ENCODE data around the gene INPP5A. TPM values are rescaled to one million over a fixed set of nuclear protein-coding genes. Genes with fewer than 3 reads are reported as not detected.
"Not testable (repeated sequence)": the region's sequence is repeated elsewhere in the genome, so short reads cannot be mapped to it uniquely, and the experiment has no call there.

The INPP5A gene
- total RNA-seq, 1 experiment from 2014 or later = 22.6 TPM

DNA sequence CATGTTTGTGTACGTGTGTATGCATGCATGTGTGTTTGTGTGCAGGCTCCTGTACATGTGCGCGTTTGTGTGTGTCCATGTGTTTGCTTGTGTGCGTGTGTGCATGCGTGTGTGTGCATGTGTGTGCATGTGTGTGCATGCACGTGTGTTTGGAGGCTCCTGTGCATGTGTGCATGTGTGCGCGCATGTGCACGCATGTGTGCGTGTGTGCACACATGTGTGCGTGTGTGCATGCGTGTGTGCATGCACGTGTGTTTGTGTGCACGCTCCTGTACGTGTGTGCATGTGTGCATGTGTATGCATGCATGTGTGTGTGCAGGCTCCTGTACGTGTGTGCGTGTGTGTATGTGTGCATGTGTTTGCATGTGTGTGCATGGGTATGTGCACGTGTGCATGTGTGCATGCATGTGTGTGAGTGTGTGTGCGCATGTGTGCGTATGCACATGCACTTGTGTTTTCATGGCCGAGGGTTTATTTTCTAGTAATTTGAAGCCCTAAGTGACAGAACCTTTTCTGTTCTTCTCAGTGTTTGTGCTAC lies 59.2 kb downstream of the INPP5A start:
- Histone ChIP-seq H3K79me2 (ENCODE audit: low read length) (peaks cover 77% of the 10 kb centered on the region), H3K4me1 (ENCODE audit: insufficient read depth, low read length) (peaks cover 20% of the 10 kb centered on the region), H3K27ac (ENCODE audit: low read length) (no peak overlapping the region), H2AFZ (ENCODE audit: low read length) (no peak overlapping the region), H3F3A (ENCODE audit: low read length, unreplicated experiment) (no peaks in the 10 kb centered on the region), H3K9me2 (replicated peaks; ENCODE audit: low read length) (no peaks in the 10 kb centered on the region), H3K4me3 (ENCODE audit: low read length) (no peak overlapping the region), H3K36me3 (ENCODE audit: low read depth, low read length) (peaks cover 8% of the 10 kb centered on the region; the same call in 1 of the 2 replicates), H3K4me2 (ENCODE audit: low read length) (no peak overlapping the region), H4K20me1 (ENCODE audit: low read length) (no peaks in the 10 kb centered on the region), H3K27me3 (ENCODE audit: low read length) (no peaks in the 10 kb centered on the region), H3K9me3 (ENCODE audit: low read length) (no peaks in the 10 kb centered on the region), H3K9ac (ENCODE audit: low read length) (no peak overlapping the region)
- intact Hi-C loops (cut with micrococcal nuclease) = no loop called here
- no TSS peak for BruUV-seq (replicated peaks)
- ChIA-PET POLR2A (ENCODE audit: unreplicated experiment) (no interaction called here), CTCF (no interaction called here)
- ATAC-seq (no peak), DNase-seq (no peak)
- TF ChIP-seq EZH2phosphoT487 (IDR thresholded peaks at IDR 0.05; ENCODE audit: borderline replicate concordance, low read length) = no peak
- no peak for TF ChIP-seq EZH2 (IDR thresholded peaks at IDR 0.05; ENCODE audit: low read length, unreplicated experiment)
- TF ChIP-seq, protein P1, sequence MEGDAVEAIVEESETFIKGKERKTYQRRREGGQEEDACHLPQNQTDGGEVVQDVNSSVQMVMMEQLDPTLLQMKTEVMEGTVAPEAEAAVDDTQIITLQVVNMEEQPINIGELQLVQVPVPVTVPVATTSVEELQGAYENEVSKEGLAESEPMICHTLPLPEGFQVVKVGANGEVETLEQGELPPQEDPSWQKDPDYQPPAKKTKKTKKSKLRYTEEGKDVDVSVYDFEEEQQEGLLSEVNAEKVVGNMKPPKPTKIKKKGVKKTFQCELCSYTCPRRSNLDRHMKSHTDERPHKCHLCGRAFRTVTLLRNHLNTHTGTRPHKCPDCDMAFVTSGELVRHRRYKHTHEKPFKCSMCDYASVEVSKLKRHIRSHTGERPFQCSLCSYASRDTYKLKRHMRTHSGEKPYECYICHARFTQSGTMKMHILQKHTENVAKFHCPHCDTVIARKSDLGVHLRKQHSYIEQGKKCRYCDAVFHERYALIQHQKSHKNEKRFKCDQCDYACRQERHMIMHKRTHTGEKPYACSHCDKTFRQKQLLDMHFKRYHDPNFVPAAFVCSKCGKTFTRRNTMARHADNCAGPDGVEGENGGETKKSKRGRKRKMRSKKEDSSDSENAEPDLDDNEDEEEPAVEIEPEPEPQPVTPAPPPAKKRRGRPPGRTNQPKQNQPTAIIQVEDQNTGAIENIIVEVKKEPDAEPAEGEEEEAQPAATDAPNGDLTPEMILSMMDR (conservative IDR thresholded peaks at IDR 0.05; ENCODE audit: low read depth, low read length) = no peak

DNA sequence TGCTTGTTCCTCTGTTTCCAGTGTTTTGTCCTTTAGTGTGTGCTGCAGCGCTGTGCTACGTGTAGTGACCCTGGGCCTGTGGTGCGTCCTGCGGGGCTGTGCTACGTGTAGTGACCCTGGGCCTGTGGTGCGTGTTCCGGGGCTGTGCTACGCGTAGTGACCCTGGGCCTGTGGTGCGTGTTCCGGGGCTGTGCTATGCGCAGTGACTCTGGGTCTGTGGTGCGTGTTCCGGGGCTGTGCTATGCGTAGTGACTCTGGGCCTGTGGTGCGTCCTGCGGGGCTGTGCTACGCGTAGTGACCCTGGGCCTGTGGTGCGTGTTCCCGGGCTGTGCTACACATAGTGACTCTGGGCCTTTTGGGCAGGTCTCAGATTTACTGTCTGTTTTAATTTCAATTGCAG lies 60.1 kb downstream of the INPP5A start:
- H3K4me3 ChIP-seq (ENCODE audit: low read length) = no peak overlapping the region
- no peaks in the 10 kb centered on the region for H3F3A ChIP-seq (ENCODE audit: low read length, unreplicated experiment)
- H3K9me2 ChIP-seq (replicated peaks; ENCODE audit: low read length) = no peaks in the 10 kb centered on the region
- intact Hi-C loops (cut with micrococcal nuclease) = no loop called here
- DNase-seq (no peak), ATAC-seq (no peak)
- no peak overlapping the region for H3K4me2 ChIP-seq (ENCODE audit: low read length)
- no peak overlapping the region for H3K9ac ChIP-seq (ENCODE audit: low read length)
- POLR2A ChIA-PET (ENCODE audit: unreplicated experiment) = no interaction called here
- BruUV-seq (replicated peaks) = no TSS peak
- H3K27ac ChIP-seq (ENCODE audit: low read length) = no peak overlapping the region
- TF ChIP-seq EZH2 (IDR thresholded peaks at IDR 0.05; ENCODE audit: low read length, unreplicated experiment) (no peak), EZH2phosphoT487 (IDR thresholded peaks at IDR 0.05; ENCODE audit: borderline replicate concordance, low read length) (no peak)
- TF ChIP-seq, protein P1 (conservative IDR thresholded peaks at IDR 0.05; ENCODE audit: low read depth, low read length) = no peak
- no peaks in the 10 kb centered on the region for H3K27me3 ChIP-seq (ENCODE audit: low read length)
- H4K20me1 ChIP-seq (ENCODE audit: low read length) = no peaks in the 10 kb centered on the region
- H3K4me1 ChIP-seq (ENCODE audit: insufficient read depth, low read length) = peaks cover 16% of the 10 kb centered on the region
- peaks cover 70% of the 10 kb centered on the region for H3K79me2 ChIP-seq (ENCODE audit: low read length)
- no peak overlapping the region for H2AFZ ChIP-seq (ENCODE audit: low read length)
- H3K9me3 ChIP-seq (ENCODE audit: low read length) = no peaks in the 10 kb centered on the region
- H3K36me3 ChIP-seq (ENCODE audit: low read depth, low read length) = peaks cover 8% of the 10 kb centered on the region; the same call in 1 of the 2 replicates
- CTCF ChIA-PET = no interaction called here

DNA sequence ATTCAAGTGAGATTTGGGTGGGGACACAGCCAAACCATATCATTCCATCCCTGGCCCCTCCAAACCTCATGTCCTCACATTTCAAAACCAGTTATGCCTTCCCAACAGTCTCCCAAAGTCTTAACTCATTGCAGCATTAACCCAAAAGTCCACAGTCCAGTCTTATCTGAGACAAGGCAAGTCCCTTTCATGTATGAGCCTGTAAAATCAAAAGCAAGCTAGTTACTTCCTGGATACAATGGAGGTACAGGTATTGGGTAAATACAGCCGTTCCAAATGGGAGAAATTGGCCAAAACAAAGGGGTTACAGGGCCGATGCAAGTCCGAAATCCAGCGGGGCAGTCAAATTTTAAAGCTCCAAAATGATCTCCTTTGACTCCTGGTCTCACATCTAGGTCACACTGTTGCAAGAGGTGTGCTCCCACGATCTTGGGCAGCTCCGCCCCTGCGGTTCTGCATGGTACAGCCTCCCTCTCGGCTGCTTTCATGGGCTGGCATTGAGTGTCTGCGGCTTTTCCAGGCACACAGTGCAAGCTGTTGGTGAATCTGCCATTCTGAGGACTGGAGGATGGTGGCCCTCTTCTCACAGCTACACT lies 61.5 kb downstream of the INPP5A start:
- H2AFZ ChIP-seq (ENCODE audit: low read length); H3K4me1 ChIP-seq (ENCODE audit: insufficient read depth, low read length); H3F3A ChIP-seq (ENCODE audit: low read length, unreplicated experiment); H3K9me3 ChIP-seq (ENCODE audit: low read length); H3K27ac ChIP-seq (ENCODE audit: low read length); BruUV-seq (replicated peaks); POLR2A ChIA-PET (ENCODE audit: unreplicated experiment); H3K4me3 ChIP-seq (ENCODE audit: low read length); H4K20me1 ChIP-seq (ENCODE audit: low read length); H3K4me2 ChIP-seq (ENCODE audit: low read length); H3K9me2 ChIP-seq (replicated peaks; ENCODE audit: low read length); H3K36me3 ChIP-seq (ENCODE audit: low read depth, low read length); intact Hi-C loops (cut with micrococcal nuclease); H3K9ac ChIP-seq (ENCODE audit: low read length); ATAC-seq; CTCF ChIA-PET; DNase-seq; H3K27me3 ChIP-seq (ENCODE audit: low read length): not testable (repeated sequence)
- H3K79me2 ChIP-seq (ENCODE audit: low read length) = peaks cover 55% of the 10 kb centered on the region

Data from PC-3 (cell line).